H9 (cell line): Measurements from ENCODE around the gene HOXC10. TPM values are rescaled to one million over a fixed set of nuclear protein-coding genes. Genes with fewer than 3 reads are reported as not detected.

Experiments used
- DNase-seq: peaks from one replicate; pipeline ENCODE4 v3.0.0-alpha.2; 2017
- H2AFZ ChIP-seq: one replicate; pipeline ENCODE4 v1.6.1; 2013; ENCODE audit warnings: mild to moderate bottlenecking, low read length, control low read depth, moderate library complexity
- H2AK5ac ChIP-seq: 2 replicates; pipeline ENCODE4 v1.6.1; 2013; ENCODE audit warnings: low read length, control low read depth, mixed read lengths; ENCODE audit not compliant: insufficient read length
- H2BK120ac ChIP-seq: one replicate; pipeline ENCODE4 v1.6.1; 2013; ENCODE audit warnings: low read depth, mild to moderate bottlenecking, low read length, control low read depth, inconsistent platforms; ENCODE audit not compliant: poor library complexity, severe bottlenecking
- H2BK12ac ChIP-seq: 2 replicates; pipeline ENCODE4 v1.6.1; 2013; ENCODE audit warnings: low read length, control low read depth, mixed read lengths, low read depth; ENCODE audit not compliant: insufficient read length
- H2BK15ac ChIP-seq: 2 replicates; pipeline ENCODE4 v1.6.1; 2013; ENCODE audit warnings: low read depth, low read length, control low read depth
- H2BK20ac ChIP-seq: one replicate; pipeline ENCODE4 v1.6.1; 2013; ENCODE audit warnings: low read depth, mild to moderate bottlenecking, low read length, control low read depth, inconsistent platforms; ENCODE audit not compliant: poor library complexity, severe bottlenecking
- H2BK5ac ChIP-seq: 2 replicates; pipeline ENCODE4 v1.6.1; 2013; ENCODE audit warnings: low read length, control low read depth, mixed read lengths; ENCODE audit not compliant: insufficient read length
- H3K14ac ChIP-seq: 2 replicates; pipeline ENCODE4 v1.6.1; 2013; ENCODE audit warnings: low read length, control low read depth; ENCODE audit not compliant: insufficient read depth
- H3K18ac ChIP-seq: 2 replicates; pipeline ENCODE4 v1.6.1; 2013; ENCODE audit warnings: low read depth, mild to moderate bottlenecking, mixed read lengths, low read length, control low read depth; ENCODE audit not compliant: insufficient read length
- H3K23ac ChIP-seq: 2 replicates; pipeline ENCODE4 v1.6.1; 2013; ENCODE audit warnings: low read length, control low read depth, mixed read lengths, low read depth; ENCODE audit not compliant: insufficient read length
- H3K23me2 ChIP-seq: 2 replicates; pipeline ENCODE4 v1.6.1; 2013; ENCODE audit warnings: low read depth, mild to moderate bottlenecking, mixed read lengths, low read length, control low read depth; ENCODE audit not compliant: insufficient read length, poor library complexity, severe bottlenecking
- H3K27ac ChIP-seq: 2 replicates; pipeline ENCODE4 v1.5.1; 2013; ENCODE audit warnings: low read length, control low read depth, mixed read lengths, low read depth; ENCODE audit not compliant: insufficient read length
- H3K27me3 ChIP-seq: 2 replicates; pipeline ENCODE4 v1.6.1; 2013; ENCODE audit warnings: low read length, control low read depth, inconsistent platforms; ENCODE audit not compliant: insufficient read depth
- H3K4ac ChIP-seq: 2 replicates; pipeline ENCODE4 v1.6.1; 2013; ENCODE audit warnings: low read depth, mild to moderate bottlenecking, control low read depth, inconsistent platforms, low read length, moderate library complexity
- H3K4me1 ChIP-seq: 2 replicates; pipeline ENCODE4 v1.6.1; 2013; ENCODE audit warnings: low read length, control low read depth, inconsistent platforms; ENCODE audit not compliant: insufficient read depth
- H3K4me2 ChIP-seq: 2 replicates; pipeline ENCODE4 v1.6.1; 2013; ENCODE audit warnings: low read length, control low read depth, mixed read lengths; ENCODE audit not compliant: insufficient read length, insufficient read depth
- H3K56ac ChIP-seq: 2 replicates; pipeline ENCODE4 v1.6.1; 2013; ENCODE audit warnings: low read depth, mild to moderate bottlenecking, mixed read lengths, low read length, control low read depth; ENCODE audit not compliant: insufficient read length
- H3K79me1 ChIP-seq: 2 replicates; pipeline ENCODE4 v1.6.1; 2013; ENCODE audit warnings: low read depth, mild to moderate bottlenecking, moderate library complexity, low read length, control low read depth, inconsistent platforms; ENCODE audit not compliant: insufficient read depth, poor library complexity, severe bottlenecking
- H3K79me2 ChIP-seq: 2 replicates; pipeline ENCODE4 v1.6.1; 2013; ENCODE audit warnings: low read length, control low read depth, inconsistent platforms; ENCODE audit not compliant: insufficient read depth
- H3K9ac ChIP-seq: 2 replicates; pipeline ENCODE4 v1.6.1; 2013; ENCODE audit warnings: low read length, control low read depth, mixed read lengths; ENCODE audit not compliant: insufficient read length; ENCODE audit errors: extremely low read depth
- H3K9me3 ChIP-seq: one replicate; pipeline ENCODE4 v1.6.1; 2013; ENCODE audit warnings: low read depth, low read length, inconsistent platforms; ENCODE audit not compliant: control insufficient read depth
- H3T11ph ChIP-seq: one replicate; pipeline ENCODE4 v1.6.1; 2013; ENCODE audit warnings: mild to moderate bottlenecking, low read length, control low read depth, inconsistent platforms
- H4K20me1 ChIP-seq: one replicate; pipeline ENCODE4 v1.6.1; 2013; ENCODE audit not compliant: control insufficient read depth, insufficient read length, insufficient read depth
- H4K5ac ChIP-seq: 2 replicates; pipeline ENCODE4 v1.6.1; 2013; ENCODE audit warnings: low read depth, mild to moderate bottlenecking, mixed read lengths, low read length, control low read depth; ENCODE audit not compliant: insufficient read length
- H4K8ac ChIP-seq: replicated peaks from 2 replicates; pipeline ENCODE4 v1.6.1; 2013; ENCODE audit warnings: low read length, control low read depth, mixed read lengths, low read depth; ENCODE audit not compliant: insufficient read length
- H4K91ac ChIP-seq: 2 replicates; pipeline ENCODE4 v1.6.1; 2013; ENCODE audit warnings: low read depth, mild to moderate bottlenecking, moderate library complexity, mixed read lengths, low read length, control low read depth; ENCODE audit not compliant: insufficient read length
- H3K27ac Mint-ChIP-seq, 3 experiments: 2 replicates in 2 of 3; 3 replicates in 1 of 3; pipeline ENCODE4 v1.8.0; 2020 to 2021; ENCODE audit warnings: mixed read lengths in 3 of 3, mild to moderate bottlenecking in 1 of 3, moderate library complexity in 1 of 3
- H3K27me3 Mint-ChIP-seq: 2 replicates; pipeline ENCODE4 v1.8.0; 2021; ENCODE audit warnings: low read depth, mild to moderate bottlenecking, moderate library complexity, mixed read lengths
- H3K36me3 Mint-ChIP-seq, 3 experiments: 2 replicates in 2 of 3; 3 replicates in 1 of 3; pipeline ENCODE4 v1.8.0; 2020 to 2021; ENCODE audit warnings: low read depth in 3 of 3, mixed read lengths in 3 of 3; ENCODE audit not compliant: insufficient read depth in 1 of 3
- H3K4me1 Mint-ChIP-seq, 2 experiments: 2 replicates each; pipeline ENCODE4 v1.8.0; 2020; ENCODE audit warnings: mixed read lengths in 2 of 2
- H3K4me3 Mint-ChIP-seq, 2 experiments: 2 replicates in 1 of 2; 3 replicates in 1 of 2; pipeline ENCODE4 v1.8.0; 2020 to 2021; ENCODE audit warnings: mild to moderate bottlenecking in 2 of 2, mixed read lengths in 2 of 2, moderate library complexity in 1 of 2
- H3K9me3 Mint-ChIP-seq, 2 experiments: 2 replicates in 1 of 2; 3 replicates in 1 of 2; pipeline ENCODE4 v1.8.0; 2020; ENCODE audit warnings: mild to moderate bottlenecking in 2 of 2, mixed read lengths in 2 of 2, moderate library complexity in 1 of 2
- WGBS: extraction: QIAGEN DNeasy Blood & Tissue Kit; methylation state at CpG from one replicate; pipeline ENCODE4 v1.1.7; 2013; ENCODE audit warnings: missing lambda C conversion rate, low lambda C conversion rate, mixed read lengths; ENCODE audit not compliant: insufficient read length; ENCODE audit errors: extremely low coverage; 5-methylcytosine and 5-hydroxymethylcytosine counted together
- long read RNA-seq: library from polyadenylated mRNA; unstranded; transcript quantifications from one replicate; pipeline ENCODE4 v2.0.0, GENCODE V29; 2020
- total RNA-seq: library from RNA; stranded (reverse); gene quantifications from 2 replicates; pipeline ENCODE4 v1.2.1, GENCODE V29; 2021
- TF ChIP-seq, protein P1 (sequence below): fragments of 200-600 bp; sonication (generic); conservative IDR thresholded peaks from 3 replicates; pipeline ENCODE4 v1.8.0; 2021; ENCODE audit warnings: antibody characterized with exemption, mild to moderate bottlenecking

HOXC10 gene
- not detected in 2 replicates for total RNA-seq
- long read RNA-seq: 0 reads

DNA sequence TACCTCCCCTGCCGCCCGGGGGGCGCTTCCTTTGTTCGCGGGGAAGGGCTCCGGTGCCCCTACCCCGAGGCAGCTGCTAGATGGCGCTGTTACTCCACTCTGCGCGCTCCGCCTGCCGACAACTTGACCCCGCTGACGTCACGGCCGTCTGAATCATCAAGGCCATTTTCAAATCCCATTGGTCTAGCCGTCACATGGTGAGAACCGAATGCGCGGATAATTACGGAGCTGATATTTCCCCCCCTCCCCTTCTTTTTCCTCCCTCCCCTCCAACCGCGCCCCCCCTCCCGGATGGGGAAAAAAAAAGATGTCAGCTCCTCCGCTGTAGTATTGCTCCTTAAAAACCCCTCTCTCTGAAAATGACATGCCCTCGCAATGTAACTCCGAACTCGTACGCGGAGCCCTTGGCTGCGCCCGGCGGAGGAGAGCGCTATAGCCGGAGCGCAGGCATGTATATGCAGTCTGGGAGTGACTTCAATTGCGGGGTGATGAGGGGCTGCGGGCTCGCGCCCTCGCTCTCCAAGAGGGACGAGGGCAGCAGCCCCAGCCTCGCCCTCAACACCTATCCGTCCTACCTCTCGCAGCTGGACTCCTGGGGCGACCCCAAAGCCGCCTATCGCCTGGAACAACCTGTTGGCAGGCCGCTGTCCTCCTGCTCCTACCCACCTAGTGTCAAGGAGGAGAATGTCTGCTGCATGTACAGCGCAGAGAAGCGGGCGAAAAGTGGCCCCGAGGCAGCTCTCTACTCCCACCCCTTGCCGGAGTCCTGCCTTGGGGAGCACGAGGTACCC, at the start of gene HOXC10:
TSS of gene HOXC10 (plus strand) at position 246 of the 791 bp plus-strand sequence. CDS start at position 360, 114 bp downstream.
- Histone ChIP-seq H2BK20ac (no peak within 1 kb of the TSS), H3T11ph (no peak within 1 kb of the TSS), H4K8ac (no peak within 1 kb of the TSS), H3K4ac (no peak within 1 kb of the TSS), H4K5ac (no peak within 1 kb of the TSS), H2BK12ac (no peak within 1 kb of the TSS), H3K4me2 (peak within 1 kb of the TSS; percentile 10), H3K27me3 (peaks cover 94% of the 10 kb centered on the region), H3K27ac (no peak within 1 kb of the TSS), H3K4me1 (no peaks in the 10 kb centered on the region), H3K9me3 (no peaks in the 10 kb centered on the region), H2BK120ac (no peak within 1 kb of the TSS), H2BK5ac (no peak within 1 kb of the TSS), H2BK15ac (no peak within 1 kb of the TSS), H4K91ac (no peak within 1 kb of the TSS), H3K79me2 (no peaks in the 10 kb centered on the region), H4K20me1 (no peaks in the 10 kb centered on the region), H2AFZ (no peak within 1 kb of the TSS), H3K79me1 (no peaks in the 10 kb centered on the region), H2AK5ac (no peak within 1 kb of the TSS), H3K23me2 (no peaks in the 10 kb centered on the region), H3K9ac (no peak within 1 kb of the TSS), H3K56ac (no peak within 1 kb of the TSS), H3K23ac (no peak within 1 kb of the TSS), H3K18ac (no peak within 1 kb of the TSS), H3K14ac (no peak within 1 kb of the TSS)
- Mint-ChIP-seq H3K4me3 (peak within 1 kb of the TSS in 1 of 2 experiments; percentile 63; a peak in 3 of 5 replicates), H3K27me3 (peaks cover 100% of the 10 kb centered on the region), H3K36me3 (no peaks in the 10 kb centered on the region; a peak in 2 of 7 replicates), H3K4me1 (peaks cover 3 to 8% of the 10 kb centered on the region in 2 experiments; a peak in 2 of 4 replicates), H3K27ac (no peak within 1 kb of the TSS), H3K9me3 (peaks cover 3 to 11% of the 10 kb centered on the region in 2 experiments; a peak in 4 of 5 replicates)
- TF ChIP-seq, protein P1, sequence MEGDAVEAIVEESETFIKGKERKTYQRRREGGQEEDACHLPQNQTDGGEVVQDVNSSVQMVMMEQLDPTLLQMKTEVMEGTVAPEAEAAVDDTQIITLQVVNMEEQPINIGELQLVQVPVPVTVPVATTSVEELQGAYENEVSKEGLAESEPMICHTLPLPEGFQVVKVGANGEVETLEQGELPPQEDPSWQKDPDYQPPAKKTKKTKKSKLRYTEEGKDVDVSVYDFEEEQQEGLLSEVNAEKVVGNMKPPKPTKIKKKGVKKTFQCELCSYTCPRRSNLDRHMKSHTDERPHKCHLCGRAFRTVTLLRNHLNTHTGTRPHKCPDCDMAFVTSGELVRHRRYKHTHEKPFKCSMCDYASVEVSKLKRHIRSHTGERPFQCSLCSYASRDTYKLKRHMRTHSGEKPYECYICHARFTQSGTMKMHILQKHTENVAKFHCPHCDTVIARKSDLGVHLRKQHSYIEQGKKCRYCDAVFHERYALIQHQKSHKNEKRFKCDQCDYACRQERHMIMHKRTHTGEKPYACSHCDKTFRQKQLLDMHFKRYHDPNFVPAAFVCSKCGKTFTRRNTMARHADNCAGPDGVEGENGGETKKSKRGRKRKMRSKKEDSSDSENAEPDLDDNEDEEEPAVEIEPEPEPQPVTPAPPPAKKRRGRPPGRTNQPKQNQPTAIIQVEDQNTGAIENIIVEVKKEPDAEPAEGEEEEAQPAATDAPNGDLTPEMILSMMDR: peak; percentile 75
- no CpG with 5 or more reads among the region's 55 CpGs for WGBS
- peak; percentile 94 for DNase-seq
